SK-N-MC (cell line): ENCODE measurements around the gene NDUFA7.

Source experiments
- EZH2 ChIP-seq: fragments of 200-600 bp; sonication (generic); IDR thresholded peaks from one replicate; pipeline ENCODE4 v1.6.1; 2017; ENCODE audit warnings: antibody characterized with exemption
- FOXP2 ChIP-seq: optimal IDR thresholded peaks from 2 replicates; pipeline ENCODE3; 2011; ENCODE audit warnings: mild to moderate bottlenecking, moderate library complexity; ENCODE audit not compliant: insufficient read depth; ENCODE audit errors: extremely low read length, control extremely low read depth
- POLR2AphosphoS5 ChIP-seq: IDR thresholded peaks from 2 replicates; pipeline ENCODE4 v1.6.1; 2012; ENCODE audit warnings: mild to moderate bottlenecking, low read depth, low read length, borderline replicate concordance

DNA sequence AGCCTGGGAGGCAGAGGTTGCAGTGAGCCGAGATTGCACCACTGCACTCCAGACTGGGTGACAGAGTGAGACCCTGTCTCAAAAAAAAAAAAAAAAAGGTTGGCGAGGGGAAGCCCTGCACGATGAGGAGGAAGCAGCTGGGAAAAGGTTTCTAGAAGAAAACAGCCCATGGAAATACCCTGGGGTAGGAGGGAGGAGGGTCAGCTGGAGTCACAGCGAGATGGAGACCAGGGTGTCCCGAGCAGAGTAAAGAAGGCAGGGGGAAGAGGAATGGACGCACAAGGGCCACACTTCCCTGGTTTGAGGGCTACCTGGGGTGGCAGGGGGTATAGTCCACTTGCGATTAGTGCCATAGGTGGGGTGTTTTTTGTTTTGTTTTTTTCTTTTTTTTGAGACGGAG, 15.5 kb upstream of the NDUFA7 start:
- no peak for TF ChIP-seq EZH2
- TF ChIP-seq POLR2AphosphoS5: no peak
- TF ChIP-seq FOXP2: no peak
